Cardiac septum (tissue), 1 donor: ENCODE data around the gene ZNF689. TPM values are rescaled to one million over a fixed set of nuclear protein-coding genes. Genes with fewer than 3 reads are reported as not detected.

Source experiments
- DNase-seq: peaks from one replicate; pipeline ENCODE4 v3.0.0-alpha.2; 2020; ENCODE audit warnings: low spot score
- intact Hi-C: fragments of 100-400 bp; cut with DNase I; formaldehyde crosslinking; loops from one replicate; pipeline ENCODE4 v1.14.0; 2022
- total RNA-seq: library from RNA; stranded (reverse); fragmentation: NEBNext Ultra II Directional; extraction: Animal tissue kit (Norgen Biotek cat#: 25700); gene quantifications from one replicate; pipeline ENCODE4 v1.2.1, GENCODE V29; 2021
- donor health status: DM: no; HTN: no; CAD: no.

The ZNF689 gene
- total RNA-seq, 1 donor from 2014 or later, result 4.9 TPM

- intact Hi-C loops, result no loop called here
- DNase-seq, result no peak
Measured at GRCh38 chr16:30552956-30553355, 57.2 kb downstream of the ZNF689 start.

Other genes with a start within 250 kb of the ZNF689 start
- 23.7 TPM for gene TBC1D10B, start 239.9 kb downstream of the ZNF689 start, total RNA-seq
- gene MYL11, start 235.6 kb downstream of the ZNF689 start, total RNA-seq, result 0.59 TPM
- gene SEPTIN1, start 227.8 kb downstream of the ZNF689 start, total RNA-seq, result 2.2 TPM
- gene ZNF48, start 215.0 kb downstream of the ZNF689 start, total RNA-seq, result 6.1 TPM
- 7.5 TPM for gene ZNF771, start 202.8 kb downstream of the ZNF689 start, total RNA-seq
- 23.1 TPM for gene DCTPP1, start 180.4 kb downstream of the ZNF689 start, total RNA-seq
- 27.3 TPM for gene SEPHS2, start 164.5 kb downstream of the ZNF689 start, total RNA-seq
- 2.9 TPM for gene ITGAL, start 137.6 kb downstream of the ZNF689 start, total RNA-seq
- 49.8 TPM for gene ZNF768, start 83.8 kb downstream of the ZNF689 start, total RNA-seq
- gene ZNF747, start 75.5 kb downstream of the ZNF689 start, total RNA-seq, result 13.7 TPM
- gene ZNF764, start 52.0 kb downstream of the ZNF689 start, total RNA-seq, result 11.4 TPM
- gene ZNF688, start 38.7 kb downstream of the ZNF689 start, total RNA-seq, result 12.1 TPM
- 6.7 TPM for gene ZNF785, start 24.7 kb downstream of the ZNF689 start, total RNA-seq
- gene PRR14, start 40.6 kb upstream of the ZNF689 start, total RNA-seq, result 21.1 TPM
- 33.2 TPM for gene FBRS, start 48.0 kb upstream of the ZNF689 start, total RNA-seq
- 47.8 TPM for gene SRCAP, start 88.8 kb upstream of the ZNF689 start, total RNA-seq
- gene PHKG2, start 138.0 kb upstream of the ZNF689 start, total RNA-seq, result 13.2 TPM
- 1.0 TPM for gene CFAP119, start 151.7 kb upstream of the ZNF689 start, total RNA-seq
- 47.9 TPM for gene RNF40, start 151.9 kb upstream of the ZNF689 start, total RNA-seq
- 22.7 TPM for gene ZNF629, start 176.8 kb upstream of the ZNF689 start, total RNA-seq